NCI-H2227 (cell line): ENCODE data around the gene SCUBE2.

ENCODE experiments used
- DNase-seq: peaks from one replicate; lab custom pipeline; 2025; ENCODE audit not compliant: unreplicated experiment; lab: John Stamatoyannopoulos, UW

Gene SCUBE2

DNA sequence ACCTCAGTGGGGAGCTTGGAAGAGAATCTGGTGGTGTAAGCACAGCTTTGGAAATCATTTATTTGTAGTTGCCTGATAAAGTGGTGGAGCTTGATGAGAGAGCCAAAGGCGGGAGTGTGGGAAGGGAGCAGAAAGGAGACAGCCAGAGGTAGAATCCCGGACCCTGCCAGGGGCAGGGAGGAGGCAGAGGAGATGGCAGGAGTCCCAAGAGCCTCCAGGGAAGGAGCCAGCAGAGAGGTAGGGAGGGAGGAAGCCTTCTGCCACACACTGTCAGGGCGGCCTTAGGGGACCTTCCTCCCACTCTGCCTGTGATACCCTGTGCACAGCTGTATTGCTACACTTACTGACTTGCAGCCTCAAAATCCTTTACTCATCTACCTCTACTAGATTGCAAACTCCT is 15.4 kb downstream of the SCUBE2 start:
- DNase-seq = no peak

DNA sequence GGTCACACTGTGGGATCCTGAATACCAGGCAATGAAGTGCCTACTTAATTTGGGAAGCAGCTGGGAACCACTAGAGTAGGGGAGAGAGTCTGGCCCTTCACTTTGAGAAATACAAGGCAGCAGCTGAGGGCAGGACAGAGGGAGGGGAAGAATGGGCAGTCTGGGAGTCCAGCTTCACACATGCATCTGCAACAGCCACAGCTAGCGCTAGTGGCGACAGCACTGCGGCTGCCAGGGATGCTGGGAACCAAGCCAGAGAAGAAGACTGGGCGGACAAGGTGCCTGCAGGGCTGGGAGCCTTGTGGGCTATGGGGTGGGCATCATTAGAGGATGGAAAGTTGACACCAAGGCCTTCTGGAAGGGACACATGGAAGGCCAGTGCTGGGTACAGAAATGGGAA is 15.8 kb downstream of the SCUBE2 start:
- no peak for DNase-seq

DNA sequence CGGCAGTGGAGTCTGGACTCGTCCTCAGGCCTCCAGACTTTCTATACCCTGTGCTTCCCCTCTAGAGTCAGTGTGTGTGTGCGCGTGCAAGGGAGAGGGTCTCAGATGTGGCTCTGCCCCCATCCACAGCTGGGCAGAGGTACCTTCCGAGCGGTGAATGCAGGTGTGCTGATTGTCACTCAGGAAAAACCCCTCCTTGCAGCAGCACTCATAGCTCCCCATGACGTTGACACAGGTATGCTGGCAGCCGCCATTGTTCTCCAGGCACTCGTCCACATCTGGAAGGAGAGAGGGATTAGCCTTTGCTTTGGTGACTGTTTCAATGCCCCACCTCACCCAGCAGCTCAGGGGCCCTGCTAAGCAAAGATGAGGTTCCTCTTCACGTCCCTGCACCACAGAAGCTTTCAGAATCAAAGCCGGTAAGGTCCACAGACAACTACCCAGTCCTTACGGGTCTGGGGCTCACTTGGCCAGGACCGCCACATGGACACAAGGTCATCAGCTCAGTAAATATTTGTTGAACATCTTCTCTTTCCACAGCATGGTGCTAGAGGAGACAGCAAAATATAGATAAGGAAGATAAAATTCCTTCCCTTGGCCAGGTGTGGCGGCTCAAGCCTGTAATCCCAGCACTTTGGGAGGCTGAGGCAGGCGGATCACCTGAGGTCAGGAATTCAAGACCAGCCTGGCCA is 16.9 kb downstream of the SCUBE2 start:
- no peak for DNase-seq

DNA sequence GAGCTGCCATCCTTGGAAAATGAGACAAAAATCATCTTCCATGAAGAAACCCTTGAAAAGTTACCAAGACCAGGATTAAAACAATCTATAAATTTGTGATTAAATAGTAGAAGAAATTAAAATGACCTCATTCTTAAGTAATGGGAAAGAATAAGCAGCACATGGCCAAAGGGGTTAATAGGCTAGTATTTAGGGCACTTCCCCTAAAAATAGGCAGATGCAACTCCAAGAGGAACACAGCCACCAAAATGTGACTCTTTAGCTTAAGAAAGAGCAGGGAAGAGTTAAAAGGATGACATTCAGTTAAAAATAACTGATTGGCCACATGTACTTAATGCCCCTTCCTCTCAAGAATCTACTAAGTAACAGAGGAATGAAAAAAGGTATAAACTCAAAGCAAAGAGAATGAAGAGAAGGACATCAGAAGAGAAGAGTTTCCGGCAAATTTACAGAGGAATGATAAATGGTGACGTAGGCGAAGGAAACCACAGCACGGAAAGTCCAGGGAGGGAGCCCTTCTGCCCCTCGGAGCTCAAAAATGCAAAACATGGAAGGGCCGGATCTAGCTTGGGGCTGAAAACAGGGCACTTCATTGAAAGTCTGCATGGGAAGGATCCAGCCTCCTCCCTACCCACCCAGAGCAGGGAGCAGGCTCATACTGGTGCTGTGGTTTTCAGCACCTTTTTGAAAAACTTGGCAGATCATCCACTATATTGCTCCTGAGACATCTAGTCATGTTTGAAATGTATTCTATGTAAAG is 17.8 kb downstream of the SCUBE2 start:
- DNase-seq = no peak

DNA sequence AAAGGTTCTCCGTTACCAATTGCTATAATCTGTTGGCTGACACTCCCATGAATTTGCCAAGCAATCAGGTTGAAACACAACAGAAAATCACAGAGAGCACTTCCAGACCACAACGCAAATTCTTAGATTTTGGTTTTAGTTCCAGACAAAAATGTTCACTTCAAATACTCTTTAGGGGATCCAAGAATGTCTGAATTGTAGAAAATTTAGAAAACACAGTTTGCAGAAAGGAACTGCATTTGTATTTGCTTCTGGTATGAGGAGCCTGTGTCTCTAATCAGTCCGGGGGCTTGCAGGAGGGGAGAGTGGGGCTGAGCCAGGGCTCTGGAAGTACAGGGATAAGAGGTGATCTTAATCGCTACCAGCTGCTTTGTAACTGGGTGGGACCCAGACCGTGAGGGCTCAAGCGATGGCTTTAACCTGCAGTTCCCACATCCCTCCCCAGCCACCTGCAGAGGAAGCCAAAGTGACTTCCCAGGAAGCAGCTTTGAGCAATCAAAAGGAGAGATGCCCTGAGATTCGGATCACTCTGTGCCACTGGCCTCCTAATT is 18.7 kb downstream of the SCUBE2 start:
- DNase-seq = no peak

DNA sequence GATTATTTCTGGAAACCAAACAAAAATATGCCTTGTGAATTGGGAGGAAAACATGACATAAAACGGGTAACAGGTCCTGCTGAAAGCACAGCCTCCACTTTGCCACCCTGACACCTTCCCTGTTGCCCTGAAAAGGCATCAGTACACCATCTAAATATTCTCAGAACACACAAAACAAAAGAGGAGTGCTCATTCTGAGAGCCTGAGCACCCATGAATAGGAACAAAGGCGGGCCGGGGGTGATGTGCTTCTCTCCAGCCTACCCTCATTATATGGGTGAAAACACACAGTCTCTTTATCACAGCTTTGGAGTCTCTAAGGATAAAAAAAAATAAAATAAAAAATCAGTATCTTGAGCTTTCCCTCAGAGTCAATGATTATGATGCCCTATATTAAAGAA is 19.7 kb downstream of the SCUBE2 start:
- DNase-seq = no peak

DNA sequence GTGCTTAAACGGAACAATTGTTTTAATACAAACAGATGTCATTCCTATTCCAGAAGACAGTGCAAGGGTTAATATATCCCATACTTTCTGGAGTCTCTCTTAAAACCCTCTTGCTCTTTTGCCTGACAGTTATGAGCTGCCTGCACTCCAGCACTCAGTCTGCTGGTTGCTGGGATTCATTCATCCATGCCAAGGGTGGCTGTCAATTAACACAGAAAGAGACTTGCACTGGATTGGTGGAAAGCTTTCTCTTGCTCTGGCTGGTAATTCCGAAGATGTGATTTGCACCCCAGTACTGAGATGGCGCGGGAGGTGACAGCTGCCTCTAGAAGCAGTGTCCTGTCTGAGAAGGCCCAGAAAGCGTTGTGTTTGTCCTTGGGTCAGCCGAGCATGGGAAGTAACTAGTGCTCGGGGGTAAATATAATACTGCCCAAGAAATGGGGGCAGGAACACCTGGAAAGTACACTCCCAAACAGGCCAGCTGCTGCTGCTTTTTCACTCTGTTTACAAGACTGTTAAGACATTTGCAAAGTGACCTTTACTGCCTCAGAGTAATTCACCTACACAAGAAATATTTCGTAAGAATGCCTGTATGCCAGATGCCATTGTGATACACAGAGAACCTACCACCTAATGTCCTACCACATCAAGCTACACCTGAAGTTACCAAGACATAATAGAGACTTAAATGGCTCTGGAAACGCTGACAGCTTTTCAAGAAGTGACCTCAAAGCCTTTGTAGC is 20.5 kb downstream of the SCUBE2 start:
- no peak for DNase-seq

DNA sequence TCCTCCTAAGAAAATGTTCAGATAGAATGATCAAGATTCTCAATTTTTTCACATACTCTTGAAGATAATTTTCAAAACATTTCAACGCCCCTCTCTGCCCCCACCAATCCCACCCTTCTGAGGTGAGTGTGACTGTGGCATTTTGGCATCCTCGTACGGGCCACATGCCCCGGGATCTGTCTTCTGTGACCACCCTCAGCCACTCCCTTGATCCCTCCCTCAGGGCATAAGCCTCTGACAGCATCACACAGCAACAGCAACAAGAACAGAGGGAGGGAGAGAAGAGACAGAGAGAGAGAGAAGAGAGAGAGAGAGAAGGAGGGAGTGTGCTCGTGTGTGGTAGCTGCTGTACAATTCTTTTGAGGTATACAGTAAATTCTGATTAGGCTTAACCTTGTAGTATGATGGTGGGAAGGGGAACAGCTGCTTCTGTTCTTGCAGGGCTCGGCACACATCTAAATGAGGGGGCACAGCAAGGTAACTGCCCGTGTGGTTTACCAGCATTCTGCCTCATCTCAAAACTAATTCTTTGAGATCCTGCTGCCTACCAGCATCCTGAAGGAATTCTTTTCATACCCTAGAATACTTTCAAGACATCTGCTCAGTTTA is 21.4 kb downstream of the SCUBE2 start:
- DNase-seq = no peak

DNA sequence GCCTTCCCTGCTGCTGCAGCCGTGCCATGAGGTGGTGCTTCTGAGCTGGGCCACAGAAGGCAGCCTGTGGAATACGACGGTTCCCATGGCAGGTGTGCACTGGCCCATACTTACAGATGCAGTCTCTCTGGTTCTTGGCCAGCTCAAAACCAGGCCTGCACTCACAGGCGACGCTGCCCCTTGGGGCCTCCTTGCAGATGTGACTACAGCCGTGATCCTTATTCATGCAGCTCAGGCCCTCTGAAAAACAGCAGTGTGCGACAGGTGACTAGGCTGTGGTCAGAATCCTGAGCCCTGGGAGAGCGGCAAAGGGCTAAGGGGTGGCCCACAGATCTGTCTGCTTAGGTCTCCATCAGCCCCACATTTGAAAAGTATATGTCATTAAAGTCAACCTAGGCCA is 22.1 kb downstream of the SCUBE2 start:
- no peak for DNase-seq

DNA sequence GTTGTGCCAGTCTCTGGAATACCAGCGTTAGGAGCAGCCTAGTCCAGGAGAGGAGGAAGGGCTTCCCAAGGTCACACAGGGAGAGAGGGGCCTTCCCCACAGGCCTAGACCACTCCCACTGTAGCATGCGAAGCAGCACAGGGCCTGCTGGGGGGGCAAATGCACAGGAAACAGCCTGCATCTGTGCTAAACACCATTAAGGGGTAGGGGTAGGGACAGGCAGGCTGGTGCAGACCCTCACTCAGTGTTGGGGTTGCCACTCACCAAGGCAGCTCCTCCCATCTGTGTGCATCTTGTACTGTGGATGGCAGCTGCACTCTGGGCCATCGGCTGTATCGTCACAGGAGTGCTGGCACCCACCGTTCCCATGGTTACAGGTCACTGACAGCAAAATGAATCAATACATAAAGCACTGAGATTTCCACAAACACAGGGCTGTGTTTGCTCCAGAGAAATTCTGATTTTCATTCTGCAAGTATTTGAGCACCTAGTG is 24.9 kb downstream of the SCUBE2 start:
- peak; percentile 80 for DNase-seq

DNA sequence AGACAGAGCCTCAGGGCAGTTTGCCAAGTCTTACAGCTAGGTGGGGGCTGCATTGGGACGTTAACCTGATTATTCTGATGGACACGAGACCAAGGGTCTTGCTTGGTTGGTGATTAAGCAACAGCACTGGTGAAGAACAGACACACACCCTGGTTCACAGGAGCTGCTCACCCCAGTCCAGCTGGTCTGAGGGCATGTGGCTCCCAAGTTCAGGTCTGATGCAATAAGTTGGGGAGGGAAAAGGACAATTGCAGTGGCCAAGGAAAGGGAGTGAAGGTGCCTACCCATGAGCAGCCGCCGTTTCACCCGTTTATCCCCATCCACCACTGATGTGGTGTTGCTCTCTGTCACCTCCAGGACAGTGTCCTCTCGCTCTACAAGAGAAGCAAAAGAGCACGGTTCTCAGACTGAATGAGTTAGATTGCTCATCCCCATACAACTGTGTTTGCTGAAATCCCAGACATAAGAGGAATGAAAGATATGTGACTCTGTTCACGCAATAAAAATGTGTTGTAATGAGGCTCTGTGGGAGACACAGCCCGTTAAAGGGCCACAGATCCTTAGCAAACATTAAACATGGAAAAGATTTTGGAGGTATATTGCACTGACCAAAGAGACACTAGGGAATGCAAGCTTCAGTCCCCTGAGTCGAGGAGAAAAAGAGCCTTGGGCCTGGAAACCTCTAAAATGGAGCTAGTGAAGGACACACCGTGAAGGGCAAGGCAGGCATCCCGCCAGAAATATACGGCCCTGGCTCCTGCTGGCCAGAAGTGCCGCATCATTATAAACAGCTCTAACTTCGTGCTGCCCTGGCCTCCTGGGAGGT is 25.6 kb downstream of the SCUBE2 start:
- no peak for DNase-seq

DNA sequence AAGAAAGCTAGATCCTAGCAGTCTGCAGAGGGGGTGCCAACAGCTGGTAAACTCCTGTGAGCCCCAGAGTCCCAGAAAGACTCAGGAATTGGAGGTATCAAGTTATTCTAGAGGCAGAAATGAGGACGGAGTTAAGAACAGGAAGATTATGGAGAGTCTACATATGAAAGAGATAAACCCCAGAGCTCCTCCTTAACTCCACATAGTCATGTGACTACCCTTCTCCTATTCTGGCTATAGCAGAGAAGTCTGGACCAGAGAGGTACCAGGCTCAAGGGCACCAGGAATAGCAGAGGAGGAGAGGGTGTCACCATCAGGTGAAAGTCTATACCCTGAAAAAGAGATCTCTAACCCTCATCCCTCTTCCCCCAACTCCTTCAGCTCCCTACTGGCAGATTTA is 29.6 kb downstream of the SCUBE2 start:
- DNase-seq = no peak

DNA sequence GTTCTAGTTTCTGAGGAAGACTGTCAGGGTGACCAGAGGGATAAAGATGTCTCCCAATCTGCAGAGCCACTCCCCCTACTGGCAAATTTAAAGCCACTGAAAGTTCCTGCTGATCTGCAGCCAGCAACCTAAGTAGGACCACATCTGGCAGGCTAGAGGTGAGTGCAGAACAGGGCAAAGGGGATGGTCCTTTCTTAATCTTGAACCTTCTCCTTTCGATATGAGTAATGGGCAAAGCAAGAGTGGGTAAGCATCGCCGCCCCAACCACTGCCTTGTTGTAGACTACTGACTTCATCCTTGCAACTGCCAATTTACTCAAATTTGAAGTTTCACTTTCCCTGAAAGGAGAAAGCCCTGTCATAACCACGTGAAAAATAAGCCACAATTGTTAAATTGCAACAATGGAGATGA is 30.7 kb downstream of the SCUBE2 start:
- DNase-seq = no peak

DNA sequence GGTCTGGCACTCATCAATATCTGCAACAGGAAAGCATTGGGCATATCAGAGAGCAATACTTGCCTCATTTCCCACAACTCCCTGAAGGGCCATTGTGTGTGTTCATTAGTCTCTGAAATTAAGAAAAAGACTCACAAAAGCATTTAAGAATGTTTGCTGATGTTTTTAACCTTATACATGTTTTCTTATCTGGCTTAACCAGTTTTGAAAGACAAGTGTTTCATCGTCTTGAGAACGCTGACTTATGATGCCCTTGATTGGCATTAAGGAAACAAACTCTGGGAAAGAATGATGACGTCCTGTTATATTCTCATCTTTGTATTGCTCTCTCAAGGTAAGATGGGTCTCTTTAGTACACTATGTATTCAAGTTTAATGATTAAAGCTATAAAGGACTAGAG is 32.0 kb downstream of the SCUBE2 start:
- DNase-seq = no peak

DNA sequence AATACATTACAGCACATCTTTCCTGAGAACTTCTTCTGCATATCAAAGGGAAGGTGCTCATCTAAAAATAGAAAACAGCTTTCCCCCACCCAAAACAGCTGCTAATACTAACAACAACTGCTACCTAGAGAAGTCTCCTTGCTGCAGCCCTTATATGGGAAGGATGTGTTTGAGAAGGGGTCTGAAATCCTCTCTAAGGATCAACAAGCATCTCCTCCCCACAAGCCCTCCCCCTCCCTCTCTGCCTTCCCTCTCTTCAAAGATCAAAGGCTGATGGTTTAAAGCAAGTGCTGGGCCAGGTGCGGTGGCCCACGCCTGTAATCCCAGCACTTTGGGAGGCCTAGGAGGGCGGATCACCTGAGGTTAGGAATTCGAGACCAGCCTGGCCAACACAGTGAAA is 33.5 kb downstream of the SCUBE2 start:
- no peak for DNase-seq

DNA sequence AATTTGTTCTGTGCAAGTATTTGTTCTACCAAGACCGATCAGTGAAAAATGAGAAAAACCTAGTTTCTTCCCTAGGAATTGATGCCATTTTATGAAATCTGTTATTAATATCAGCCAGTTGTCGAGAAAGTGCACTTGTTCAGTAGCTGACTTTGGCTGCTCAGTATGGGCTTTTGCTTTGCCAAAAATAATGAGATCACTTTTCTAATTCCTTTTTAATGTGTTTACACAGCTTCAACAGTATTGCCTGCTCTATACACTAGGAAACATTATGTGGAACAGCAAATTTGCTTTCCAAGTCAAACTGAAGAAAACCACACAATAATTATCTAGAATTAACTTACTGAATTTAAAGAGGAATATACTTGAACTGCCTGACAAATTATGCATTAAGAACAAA is 34.4 kb downstream of the SCUBE2 start:
- no peak for DNase-seq

DNA sequence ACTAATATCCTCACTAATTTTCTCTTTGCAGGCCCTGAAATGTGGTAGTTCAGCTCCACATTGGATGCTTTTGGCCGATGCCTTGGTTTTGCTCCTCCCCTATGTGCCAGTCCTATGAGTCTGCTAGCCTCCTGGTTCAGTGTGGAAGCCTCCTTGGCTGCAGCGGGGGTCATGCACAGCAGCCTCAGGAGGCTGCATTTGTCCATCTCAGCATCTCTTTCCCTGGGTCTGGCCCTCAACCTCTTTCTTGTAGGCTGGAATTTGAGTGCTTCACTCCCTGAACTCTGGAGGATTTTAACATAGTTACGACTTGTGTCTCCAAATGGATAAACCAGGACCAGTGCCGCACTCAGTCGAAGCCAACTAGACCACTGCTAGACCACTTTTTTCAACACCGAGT is 34.9 kb downstream of the SCUBE2 start:
- DNase-seq = no peak

DNA sequence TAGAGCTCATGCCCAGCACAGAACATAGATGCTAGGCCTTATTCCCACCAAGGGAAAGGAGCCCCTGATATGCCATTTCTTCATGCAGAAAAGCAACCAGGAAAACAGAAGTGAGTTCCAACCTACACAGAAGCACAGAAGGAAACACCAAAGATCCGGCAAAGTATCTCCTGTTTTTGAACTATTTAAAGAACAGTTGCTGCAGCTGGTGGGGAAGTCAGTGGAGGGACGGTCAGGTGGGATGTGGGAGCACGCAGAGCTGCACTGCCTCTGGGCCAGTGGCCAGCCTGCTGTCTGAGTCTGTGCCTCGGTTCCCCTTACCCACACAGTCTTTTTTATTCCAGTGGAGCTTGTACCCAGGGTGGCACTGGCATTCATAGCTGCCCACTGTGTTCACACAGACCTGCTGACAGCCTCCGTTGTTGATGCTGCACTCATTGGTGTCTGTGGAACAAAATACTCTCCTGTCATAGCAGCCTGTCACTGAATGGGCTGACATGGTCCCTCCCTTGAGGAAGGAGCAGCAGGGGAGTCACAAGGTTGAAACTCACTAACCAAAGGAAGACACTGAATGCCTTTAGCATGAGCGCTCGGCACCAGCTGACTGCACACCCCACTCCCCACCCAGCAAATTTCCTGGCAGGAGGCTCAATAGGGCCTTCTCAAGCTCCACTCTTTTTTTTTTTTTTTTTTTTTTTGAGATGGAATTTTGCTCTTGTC is 37.9 kb downstream of the SCUBE2 start:
- no peak for DNase-seq

DNA sequence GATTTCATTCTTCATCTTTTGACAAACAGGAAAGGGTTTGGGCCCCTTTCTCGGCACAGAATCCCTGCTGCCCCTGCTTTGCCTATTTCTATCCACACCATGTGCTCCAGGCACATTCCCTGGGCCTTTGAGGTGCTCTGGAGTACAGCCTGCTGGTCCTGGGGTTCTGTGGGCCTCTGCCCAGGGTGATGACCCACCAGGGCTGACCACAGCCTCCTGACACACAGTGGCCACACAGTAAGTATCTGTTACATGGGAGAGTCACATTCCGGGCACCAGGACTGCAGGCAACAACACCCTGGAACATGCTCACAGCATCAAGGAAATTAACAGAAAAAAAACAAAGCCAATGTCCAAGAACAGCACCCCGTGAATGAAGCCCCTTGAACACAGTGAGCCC is 39.1 kb downstream of the SCUBE2 start:
- no peak for DNase-seq

DNA sequence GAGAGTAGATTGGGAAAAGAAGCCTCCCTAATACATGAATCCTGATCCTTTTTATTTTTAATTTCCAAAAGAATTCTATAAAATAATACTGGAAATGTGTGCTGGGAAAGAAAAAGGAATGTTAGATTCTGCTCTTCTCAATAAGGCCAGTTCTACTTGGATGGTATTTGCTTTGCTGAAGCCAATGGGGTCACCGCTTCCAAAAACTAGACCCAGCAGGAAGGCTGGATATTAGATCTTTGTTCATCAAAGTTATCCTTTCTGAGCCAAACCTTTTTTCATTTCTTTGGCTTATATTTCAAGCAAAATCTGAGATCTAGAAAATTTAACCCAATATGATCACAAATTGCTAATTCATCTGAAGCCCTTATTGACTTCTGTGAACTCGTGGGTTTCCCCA is 41.4 kb downstream of the SCUBE2 start:
- no peak for DNase-seq
